DMS53 (cell line): ENCODE data around the gene RNF130.

ENCODE experiments used
- DNase-seq: peaks from one replicate; lab custom pipeline; 2025; lab: John Stamatoyannopoulos, UW

Gene RNF130, protein sequence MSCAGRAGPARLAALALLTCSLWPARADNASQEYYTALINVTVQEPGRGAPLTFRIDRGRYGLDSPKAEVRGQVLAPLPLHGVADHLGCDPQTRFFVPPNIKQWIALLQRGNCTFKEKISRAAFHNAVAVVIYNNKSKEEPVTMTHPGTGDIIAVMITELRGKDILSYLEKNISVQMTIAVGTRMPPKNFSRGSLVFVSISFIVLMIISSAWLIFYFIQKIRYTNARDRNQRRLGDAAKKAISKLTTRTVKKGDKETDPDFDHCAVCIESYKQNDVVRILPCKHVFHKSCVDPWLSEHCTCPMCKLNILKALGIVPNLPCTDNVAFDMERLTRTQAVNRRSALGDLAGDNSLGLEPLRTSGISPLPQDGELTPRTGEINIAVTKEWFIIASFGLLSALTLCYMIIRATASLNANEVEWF

DNA sequence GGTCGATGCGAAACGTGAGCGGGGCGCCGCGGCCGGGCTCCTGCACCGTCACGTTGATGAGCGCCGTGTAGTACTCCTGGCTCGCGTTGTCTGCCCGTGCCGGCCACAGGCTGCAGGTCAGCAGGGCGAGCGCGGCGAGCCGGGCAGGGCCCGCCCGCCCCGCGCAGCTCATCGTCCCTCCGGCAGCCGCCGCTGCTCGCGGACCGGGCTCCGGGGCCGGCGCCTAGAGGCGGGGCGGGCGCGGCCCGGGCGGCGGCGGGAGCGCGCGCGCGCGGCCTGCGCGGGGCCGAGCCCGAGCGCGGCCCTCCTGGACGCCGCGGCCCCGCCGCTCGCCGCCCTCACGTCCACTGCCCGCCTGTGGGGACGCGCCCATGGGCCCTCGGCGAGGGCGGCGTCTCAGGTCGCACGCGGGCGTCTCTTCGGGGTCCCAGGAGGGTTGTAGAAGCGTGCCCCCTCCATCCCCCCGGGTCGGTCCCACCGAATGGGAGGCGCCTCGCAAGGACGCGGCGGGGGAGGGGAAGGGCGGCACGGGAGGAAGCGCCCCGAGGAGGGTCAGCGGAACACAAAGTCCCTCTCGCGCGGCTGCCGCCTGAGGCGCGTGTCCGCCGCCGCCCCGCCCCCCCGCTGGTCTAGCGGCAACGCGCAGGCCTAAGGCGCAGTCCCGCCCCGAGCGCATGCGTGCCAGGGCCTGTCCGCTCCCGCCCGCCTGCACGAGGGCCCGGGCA, at the start of gene RNF130:
Gene RNF130 (minus strand): TSS at position 229 of the 725 bp plus-strand sequence. CDS start 57 bp downstream, at position 172.
- peak; percentile 98 for DNase-seq

GRCh38 chr5:180120237-180121101, 48.9 kb upstream of the RNF130 start:
- DNase-seq, result no peak

DNA sequence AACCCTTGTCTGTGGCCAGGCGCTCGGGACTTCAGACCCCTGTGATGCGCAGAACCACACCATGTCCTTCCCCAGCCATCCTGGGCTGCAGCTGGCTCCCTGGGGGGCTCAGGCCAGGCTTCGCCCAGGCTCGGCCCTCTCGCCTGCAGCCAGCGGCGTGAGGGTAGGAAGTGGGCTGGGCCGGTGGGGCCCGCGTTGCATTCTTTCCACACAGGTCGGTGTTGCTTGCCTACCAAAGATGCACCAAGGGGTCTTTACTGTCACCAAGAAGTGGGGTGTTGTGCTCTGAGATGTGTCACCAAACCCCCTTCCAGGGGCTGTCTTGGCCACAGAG, 48.3 kb upstream of the RNF130 start:
- no peak for DNase-seq

DNA sequence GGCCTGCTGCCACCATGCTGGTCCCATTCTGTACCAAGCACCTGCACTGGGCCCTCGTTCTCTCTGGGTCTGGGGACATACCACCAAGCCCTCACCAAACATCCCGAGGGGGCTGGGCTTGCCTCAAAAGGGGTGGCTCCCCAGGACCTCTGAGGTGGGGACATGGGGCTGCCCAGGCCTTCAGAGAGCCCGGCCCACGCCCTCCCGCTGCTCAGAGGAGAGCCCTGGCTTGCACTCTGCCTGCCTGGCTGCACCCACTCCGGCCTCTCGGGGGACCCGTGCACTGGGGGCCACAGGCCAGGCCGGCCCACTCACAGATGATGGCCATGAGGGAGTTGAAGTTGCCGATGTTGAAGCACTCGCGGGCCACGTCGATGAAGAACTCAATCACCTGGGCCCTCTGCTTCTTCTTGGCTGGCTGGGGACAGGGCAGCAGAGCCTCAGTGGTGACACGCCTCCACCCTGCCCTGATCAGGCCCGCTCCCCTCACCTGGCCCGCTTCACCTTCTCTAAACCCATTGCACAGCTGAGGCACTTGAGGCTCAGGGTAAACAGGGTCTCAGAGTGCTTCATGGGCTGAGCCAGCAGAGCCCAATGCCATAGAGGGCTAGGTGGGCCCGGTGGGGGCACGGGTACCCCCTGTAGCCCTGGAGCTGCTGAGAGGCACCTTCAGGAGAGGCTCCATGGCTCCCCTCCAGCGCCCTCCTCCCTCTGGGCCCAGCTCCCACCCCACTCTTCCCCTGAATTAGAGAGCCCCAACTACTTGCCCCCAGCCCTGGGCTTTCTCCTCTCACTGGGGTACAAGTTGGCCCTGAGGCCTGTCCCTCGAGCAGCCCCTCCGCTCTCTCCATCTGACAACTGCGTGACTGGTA, 47.7 kb upstream of the RNF130 start:
- DNase-seq, result no peak

GRCh38 chr5:180118391-180118791, 46.8 kb upstream of the RNF130 start:
- no peak for DNase-seq

GRCh38 chr5:180117000-180117725, 45.6 kb upstream of the RNF130 start:
- peak; percentile 70 for DNase-seq

GRCh38 chr5:180116077-180116999, 44.8 kb upstream of the RNF130 start:
- no peak for DNase-seq

GRCh38 chr5:180115326-180116076, 43.9 kb upstream of the RNF130 start:
- DNase-seq, result no peak

GRCh38 chr5:180114304-180115003, 42.9 kb upstream of the RNF130 start:
- DNase-seq, result no peak

GRCh38 chr5:180113660-180114303, 42.2 kb upstream of the RNF130 start:
- DNase-seq, result no peak

GRCh38 chr5:180112181-180112861, 40.8 kb upstream of the RNF130 start:
- no peak for DNase-seq

GRCh38 chr5:180111273-180112002, 39.9 kb upstream of the RNF130 start:
- no peak for DNase-seq

GRCh38 chr5:180109920-180110319, 38.4 kb upstream of the RNF130 start:
- no peak for DNase-seq

- DNase-seq, result no peak
Observed at GRCh38 chr5:180107005-180107404, 35.4 kb upstream of the RNF130 start.

- no peak for DNase-seq
Observed at GRCh38 chr5:180105827-180106312, 34.3 kb upstream of the RNF130 start.

DNA sequence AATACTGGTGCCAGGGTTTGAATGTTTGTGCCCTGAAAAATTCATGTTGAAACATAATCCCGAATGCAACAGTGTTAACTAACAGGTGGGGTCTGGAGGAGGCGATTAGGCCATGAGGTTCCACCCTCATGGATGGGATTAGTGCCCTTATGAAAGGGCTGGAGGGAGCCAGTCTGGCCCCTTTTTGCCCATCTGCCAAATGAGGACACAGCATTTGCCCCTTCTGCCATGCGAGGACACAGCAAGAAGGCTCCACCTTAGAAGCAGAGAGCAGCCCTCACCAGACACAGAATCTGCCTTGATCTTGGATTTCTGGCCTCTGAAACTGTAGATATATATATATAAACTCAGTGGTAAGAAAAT, 32.6 kb upstream of the RNF130 start:
- no peak for DNase-seq
